Hindlimb muscle (tissue), 1 donor: ENCODE measurements around the gene ZNF281. TPM values are rescaled to one million over a fixed set of nuclear protein-coding genes. Genes with fewer than 3 reads are reported as not detected.
A peak's percentile ranks its signal among the peaks of the same experiment; 100 is the strongest.

Experiments used
- DNase-seq: peaks from one replicate; pipeline ENCODE4 v3.0.0-alpha.2; 2013
- polyA plus RNA-seq: library from polyadenylated mRNA; unstranded; fragments of 120-200 nt; gene quantifications from one replicate; pipeline ENCODE4 v1.2.1, GENCODE V29; 2013; ENCODE audit not compliant: insufficient read length

The ZNF281 gene
- polyA plus RNA-seq, 1 donor: 9.7 TPM

GRCh38 chr1:200386416-200386815, 23.4 kb downstream of the ZNF281 start:
- DNase-seq: no peak

DNA sequence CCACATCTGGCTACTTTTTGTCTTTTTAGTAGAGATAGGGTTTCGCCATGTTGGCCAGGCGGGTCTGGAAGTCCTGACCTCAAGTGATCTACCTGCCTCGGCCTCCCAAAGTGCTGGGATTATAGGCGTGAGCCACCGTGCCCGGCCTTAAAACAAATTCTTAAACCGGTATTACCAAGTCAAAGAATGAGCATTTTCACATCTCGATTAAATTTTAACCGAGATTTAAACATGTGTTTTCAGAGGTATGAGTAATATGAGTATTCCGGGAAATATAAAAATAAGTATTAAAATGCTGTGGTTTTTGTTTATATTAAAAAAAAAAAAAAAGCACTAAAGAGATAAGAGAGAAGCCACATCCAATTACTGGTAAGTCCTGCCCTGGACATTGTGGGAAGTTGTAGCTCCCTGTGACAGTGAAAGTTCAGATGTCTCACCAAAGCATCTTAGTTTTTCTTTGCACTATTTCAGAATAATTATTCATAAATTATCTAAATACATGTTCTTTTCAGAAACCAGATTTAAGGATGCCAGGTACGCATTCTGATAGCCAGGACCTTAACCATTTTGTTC, 24.9 kb downstream of the ZNF281 start:
- DNase-seq: no peak

- DNase-seq: no peak
Observed at GRCh38 chr1:200381256-200381984, 28.4 kb downstream of the ZNF281 start.

DNA sequence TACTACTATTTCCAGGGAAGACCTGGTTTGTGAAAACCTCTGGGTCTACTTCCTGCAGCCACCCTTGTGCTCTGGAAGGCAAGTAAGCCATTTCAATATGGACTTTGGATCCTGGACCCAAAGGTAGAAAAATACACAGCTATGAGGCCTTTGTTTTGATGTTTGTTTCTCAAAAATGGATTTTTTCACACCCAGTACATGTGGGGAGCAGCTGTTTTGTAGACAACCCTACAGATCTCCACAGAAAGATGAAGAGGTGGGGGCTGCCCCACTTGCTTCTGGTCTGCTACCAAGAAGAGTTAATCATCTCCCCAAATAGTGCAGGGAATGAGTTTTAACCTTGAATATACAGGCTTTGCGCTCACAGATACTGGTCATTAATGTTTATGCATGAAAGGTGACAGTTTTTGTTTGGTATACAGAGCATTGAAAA, 29.2 kb downstream of the ZNF281 start:
- DNase-seq: no peak

DNA sequence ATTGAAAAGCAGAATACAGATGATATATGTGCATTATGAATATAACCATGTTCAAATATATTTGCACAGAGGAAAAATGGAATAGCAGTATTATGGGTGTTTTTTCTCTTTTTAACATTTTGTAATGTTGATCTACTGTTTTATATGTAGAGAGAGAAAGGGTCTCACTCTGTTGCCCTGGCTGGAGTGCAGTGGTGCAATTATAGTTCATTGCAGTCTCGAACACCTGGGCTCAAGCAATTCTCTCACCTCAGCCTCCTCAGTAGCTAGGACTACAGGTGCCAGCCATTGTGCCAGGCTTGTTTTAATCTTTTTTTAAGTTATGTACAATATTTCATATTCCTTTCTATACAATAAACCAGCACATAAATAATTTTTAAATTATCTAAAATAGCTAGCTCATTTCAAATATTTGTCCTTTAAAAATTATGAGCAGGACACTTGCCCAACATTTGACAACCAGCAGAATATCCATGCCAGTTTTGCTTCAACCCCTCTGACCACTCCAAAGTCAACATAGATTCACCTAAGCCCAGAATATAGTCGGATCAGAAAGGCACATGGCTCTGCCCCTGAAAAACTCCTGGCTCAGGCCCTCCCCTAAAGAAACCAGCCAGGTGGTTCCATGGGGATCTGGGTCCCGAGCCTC, 29.8 kb downstream of the ZNF281 start:
- DNase-seq: no peak

DNA sequence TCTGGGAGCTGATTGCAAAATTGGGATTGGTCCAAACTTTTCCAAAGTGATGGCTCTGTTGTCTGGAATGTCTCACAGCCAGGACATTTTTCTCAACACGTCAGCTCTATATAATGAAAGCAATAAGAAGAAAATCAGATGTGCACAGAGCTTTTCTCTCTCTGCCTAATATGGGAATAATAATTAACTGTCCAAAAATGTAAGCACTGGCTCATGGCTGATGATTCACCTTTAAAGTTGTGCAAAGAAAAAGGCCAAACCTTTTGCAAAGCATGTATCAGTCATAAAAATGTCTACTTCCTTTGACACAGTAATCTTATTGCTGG, 30.4 kb downstream of the ZNF281 start:
- peak; percentile 8 for DNase-seq

- no peak for DNase-seq
Observed at GRCh38 chr1:200378096-200378495, 31.7 kb downstream of the ZNF281 start.

DNA sequence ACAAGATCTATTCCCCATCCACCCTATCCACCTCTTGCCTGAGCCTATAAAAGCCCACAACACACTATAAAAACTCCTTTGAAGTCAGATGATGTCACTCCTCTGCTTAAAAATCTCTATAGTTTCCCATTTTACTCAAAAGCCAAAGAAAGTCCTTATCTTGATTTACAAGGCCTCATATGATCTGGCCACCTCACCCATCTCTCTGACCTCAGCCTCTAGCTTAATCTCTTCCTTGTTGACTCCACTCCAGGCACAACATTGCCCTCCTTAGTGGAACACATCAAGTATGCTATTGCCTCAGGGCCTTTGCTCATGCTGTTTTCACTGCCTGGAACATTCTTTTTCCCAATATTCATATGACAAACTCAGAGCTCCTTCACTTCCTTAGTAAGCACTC, 33.3 kb downstream of the ZNF281 start:
- no peak for DNase-seq

DNA sequence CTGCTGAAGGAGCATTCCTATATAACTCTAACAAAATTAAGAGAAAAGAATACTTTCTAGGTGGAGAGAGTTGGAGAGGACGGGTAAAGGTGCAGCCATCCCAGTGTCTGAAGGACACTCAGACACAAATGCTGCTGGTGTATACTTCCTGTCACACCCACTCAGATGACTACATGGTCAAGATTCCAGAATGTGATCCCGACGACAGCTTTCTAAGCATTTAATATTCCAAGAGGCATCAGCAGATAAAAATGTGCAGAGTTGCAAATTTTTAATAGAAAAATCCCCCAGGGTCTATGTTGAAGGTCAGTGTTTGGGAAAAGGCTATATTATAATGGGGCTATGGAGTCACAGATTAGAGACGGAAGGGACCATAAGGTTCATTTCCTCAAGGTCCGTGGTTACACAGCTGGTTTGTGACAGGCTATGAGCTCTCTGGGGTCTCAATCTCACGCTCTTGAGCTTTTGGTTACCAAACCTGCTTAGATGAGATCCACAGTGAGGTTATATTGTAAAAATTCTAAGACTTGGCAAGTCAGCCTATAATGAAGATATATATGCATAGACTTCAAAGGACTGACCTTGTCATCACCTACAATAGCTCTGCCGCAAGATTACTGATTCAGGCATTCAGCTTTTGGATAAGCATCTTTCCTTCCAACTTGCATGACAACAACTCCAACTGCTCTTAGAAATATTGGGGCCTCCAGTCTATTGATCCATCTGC, 35.1 kb downstream of the ZNF281 start:
- no peak for DNase-seq

DNA sequence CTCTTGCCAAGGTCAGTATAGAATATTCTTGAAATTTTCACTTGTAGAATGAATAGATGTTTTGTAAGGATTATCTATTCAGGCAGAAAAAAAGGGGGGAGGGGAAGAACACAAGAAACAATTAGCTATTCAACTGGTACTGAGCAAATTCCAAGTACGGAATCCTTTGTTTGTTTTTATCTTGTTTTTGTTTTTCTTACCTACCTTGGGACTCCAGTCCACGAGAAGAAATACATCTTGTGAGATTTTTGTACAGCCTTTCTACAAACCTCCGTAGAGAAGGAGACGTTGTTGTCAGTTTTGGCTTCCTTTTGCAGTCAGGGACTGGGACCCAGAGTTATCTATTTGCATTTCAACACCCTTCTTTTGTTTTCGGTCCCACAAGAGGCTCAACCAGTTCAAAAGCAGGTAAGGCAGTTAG, 36.0 kb downstream of the ZNF281 start:
- no peak for DNase-seq

- no peak for DNase-seq
Observed at GRCh38 chr1:200372885-200373181, 37.0 kb downstream of the ZNF281 start.

- DNase-seq: no peak
Observed at GRCh38 chr1:200372095-200372884, 37.5 kb downstream of the ZNF281 start.

DNA sequence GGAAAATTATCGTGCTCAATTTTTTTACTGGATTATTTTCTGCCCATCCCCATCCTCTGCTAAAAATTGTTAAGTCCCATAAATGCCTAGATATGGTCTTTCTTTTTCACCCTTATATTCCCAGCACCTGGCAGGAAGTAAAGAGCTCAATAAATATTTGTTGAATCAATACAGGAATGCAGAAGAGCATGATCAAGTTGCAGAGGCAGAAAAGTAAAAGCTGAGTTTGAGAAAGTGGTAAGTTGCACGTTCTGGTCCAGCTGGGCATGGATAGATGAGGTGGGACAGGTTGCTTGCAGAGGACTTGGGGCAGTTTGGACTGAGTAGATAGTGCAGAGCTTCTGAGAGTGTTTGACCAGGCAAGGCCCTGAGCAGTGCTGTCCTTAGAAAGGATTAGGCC, 40.1 kb downstream of the ZNF281 start:
- DNase-seq: no peak

DNA sequence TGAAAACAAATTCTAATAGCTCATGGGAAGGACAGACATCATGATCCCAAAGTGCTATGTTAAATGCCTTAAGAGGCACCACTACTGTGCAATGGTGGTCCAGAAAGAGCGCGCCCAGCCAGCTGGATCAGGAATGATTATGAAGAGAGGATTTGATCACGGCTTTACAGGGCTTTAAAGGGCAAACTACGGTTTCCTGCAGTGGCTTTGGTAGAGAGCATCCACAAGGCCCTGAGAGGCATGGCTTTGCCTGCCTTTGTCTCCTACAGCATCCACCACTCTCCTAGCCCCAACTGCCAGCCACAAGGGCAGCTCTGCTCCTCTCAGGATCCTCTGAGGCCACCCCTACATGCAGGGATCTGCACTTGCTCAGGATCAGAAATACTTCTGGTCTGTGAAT, 40.7 kb downstream of the ZNF281 start:
- no peak for DNase-seq

DNA sequence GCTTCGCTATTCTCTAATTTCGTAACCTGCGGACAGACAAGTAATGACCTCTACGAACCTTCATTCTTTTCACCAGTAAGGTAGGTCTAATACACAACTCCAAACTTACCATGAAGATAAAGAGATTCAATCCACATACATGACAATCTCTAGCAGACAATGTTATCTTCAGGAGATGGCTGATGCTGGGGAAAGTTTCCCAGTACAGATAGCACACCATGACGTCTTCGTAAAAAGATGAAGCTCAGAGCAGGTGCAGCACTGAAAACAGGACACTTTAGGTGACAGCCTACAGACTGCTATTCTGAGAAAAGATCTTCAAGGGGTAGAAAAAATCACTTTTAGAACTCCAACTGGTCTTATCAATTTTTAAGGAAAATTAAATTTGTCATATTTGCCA, 41.3 kb downstream of the ZNF281 start:
- DNase-seq: no peak

DNA sequence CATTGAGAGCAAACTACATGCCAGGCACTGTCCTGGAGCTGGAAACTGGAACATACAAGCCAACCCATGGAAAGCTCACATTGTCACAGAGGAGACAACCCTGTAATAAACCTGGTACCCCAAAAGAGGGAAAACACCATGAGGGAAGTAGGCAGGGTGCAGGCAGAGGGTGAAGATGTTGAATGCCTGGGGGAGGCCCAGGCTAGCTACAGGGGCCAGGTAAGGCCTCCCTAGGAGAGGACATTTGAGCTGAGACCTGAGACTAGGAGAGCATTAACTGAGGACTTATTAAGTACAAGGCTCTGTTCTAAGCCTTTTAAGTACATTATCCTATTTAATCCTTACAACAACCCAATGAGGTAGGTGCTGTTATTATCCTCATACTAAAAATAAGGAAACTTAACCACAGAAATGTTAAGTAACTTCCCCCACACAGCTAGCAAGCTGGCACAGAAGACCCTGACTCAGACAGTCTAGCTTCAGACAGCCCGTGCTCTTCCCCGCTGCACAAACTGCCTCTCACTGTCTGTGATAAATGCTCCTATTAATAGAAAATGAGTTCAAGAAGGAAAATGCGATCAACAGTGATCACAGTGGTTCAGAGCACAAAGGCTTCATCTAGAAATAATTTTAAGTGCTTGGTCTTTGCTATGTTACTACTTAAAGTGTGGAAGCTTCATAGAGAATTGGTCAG, 41.8 kb downstream of the ZNF281 start:
- no peak for DNase-seq

GRCh38 chr1:200366577-200367253, 43.1 kb downstream of the ZNF281 start:
- no peak for DNase-seq

DNA sequence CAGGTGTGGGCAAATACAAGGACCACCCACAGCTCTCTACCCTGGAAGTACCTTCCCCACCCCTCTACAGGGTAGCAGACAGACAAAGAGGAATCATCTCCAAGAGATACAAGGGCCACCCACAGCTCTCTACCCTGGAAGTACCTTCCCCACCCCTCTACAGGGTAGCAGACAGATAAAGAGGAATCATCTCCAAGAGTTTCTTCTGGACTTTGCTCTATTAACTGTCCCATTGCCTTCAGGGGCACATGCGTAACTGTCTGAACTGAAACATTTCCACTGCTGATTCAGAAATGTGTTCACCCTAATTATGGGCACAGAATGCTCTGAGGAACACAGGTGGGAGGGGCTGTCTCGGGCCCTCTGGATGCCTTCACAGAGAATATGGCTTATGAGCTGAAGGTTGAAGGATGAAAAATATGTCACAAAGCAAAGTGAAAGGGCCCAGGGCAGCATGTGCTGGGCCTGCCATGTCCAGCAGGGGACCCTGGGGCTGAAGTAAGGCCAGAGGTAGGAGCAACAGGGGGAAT, 43.9 kb downstream of the ZNF281 start:
- no peak for DNase-seq

GRCh38 chr1:200364831-200365230, 45.0 kb downstream of the ZNF281 start:
- no peak for DNase-seq

- DNase-seq: no peak
Observed at GRCh38 chr1:200364091-200364759, 45.6 kb downstream of the ZNF281 start.
